Measurements from ENCODE around the gene KSR2. TPM values are rescaled to one million over a fixed set of nuclear protein-coding genes. Genes with fewer than 3 reads are reported as not detected.

The KSR2 gene
- total RNA-seq, 1 experiment from 2014 or later, result 1.3 TPM

GRCh38 chr12:117689857-117690256 lies 278.9 kb downstream of the KSR2 start:
- Histone ChIP-seq H3K4ac (ENCODE audit: low read depth, low read length) (no peak overlapping the region), H2BK120ac (ENCODE audit: low read depth, low read length, poor library complexity, severe bottlenecking) (no peak overlapping the region), H3K18ac (ENCODE audit: insufficient read length, low read depth, low read length) (no peak overlapping the region), H4K5ac (ENCODE audit: insufficient read length, low read depth, low read length) (no peak overlapping the region), H3K23me2 (ENCODE audit: insufficient read length, low read depth, low read length, poor library complexity, severe bottlenecking) (no peaks in the 10 kb centered on the region), H3T11ph (ENCODE audit: low read length) (no peak overlapping the region), H4K8ac (replicated peaks; ENCODE audit: insufficient read length, low read depth, low read length) (no peak overlapping the region), H3K9ac (ENCODE audit: extremely low read depth, insufficient read length, low read length) (no peak overlapping the region), H3K4me1 (ENCODE audit: insufficient read depth, low read length) (peaks cover 3% of the 10 kb centered on the region; the same call in 1 of the 2 replicates), H2BK12ac (ENCODE audit: insufficient read length, low read depth, low read length) (no peak overlapping the region), H3K56ac (ENCODE audit: insufficient read length, low read depth, low read length) (no peak overlapping the region), H3K27me3 (ENCODE audit: insufficient read depth, low read length) (no peaks in the 10 kb centered on the region), H3K79me1 (ENCODE audit: insufficient read depth, low read depth, low read length, poor library complexity, severe bottlenecking) (no peaks in the 10 kb centered on the region), H2BK15ac (ENCODE audit: low read depth, low read length) (no peak overlapping the region), H3K14ac (ENCODE audit: insufficient read depth, low read length) (no peak overlapping the region), H2AFZ (ENCODE audit: low read length) (no peak overlapping the region), H4K20me1 (ENCODE audit: control insufficient read depth, insufficient read depth, insufficient read length) (no peaks in the 10 kb centered on the region), H3K27ac (ENCODE audit: insufficient read length, low read depth, low read length) (no peak overlapping the region), H3K9me3 (ENCODE audit: control insufficient read depth, low read depth, low read length) (no peaks in the 10 kb centered on the region), H2BK20ac (ENCODE audit: low read depth, low read length, poor library complexity, severe bottlenecking) (no peak overlapping the region), H2AK5ac (ENCODE audit: insufficient read length, low read length) (no peak overlapping the region), H2BK5ac (ENCODE audit: insufficient read length, low read length) (no peak overlapping the region), H3K4me2 (ENCODE audit: insufficient read depth, insufficient read length, low read length) (no peak overlapping the region), H4K91ac (ENCODE audit: insufficient read length, low read depth, low read length) (no peak overlapping the region), H3K23ac (ENCODE audit: insufficient read length, low read depth, low read length) (no peak overlapping the region), H3K79me2 (ENCODE audit: insufficient read depth, low read length) (no peaks in the 10 kb centered on the region)
- Mint-ChIP-seq H3K27ac (no peak overlapping the region), H3K36me3 (ENCODE audit: insufficient read depth in 1 of 3, low read depth in 3 of 3) (peaks cover 3 to 7% (median 7%) of the 10 kb centered on the region in 3 experiments; a peak in 5 of 7 replicates), H3K27me3 (ENCODE audit: low read depth) (peaks cover 3% of the 10 kb centered on the region), H3K9me3 (peaks cover 8 to 10% of the 10 kb centered on the region in 2 experiments), H3K4me3 (no peak overlapping the region), H3K4me1 (peaks cover 19 to 22% of the 10 kb centered on the region in 2 experiments)
- TF ChIP-seq, protein P1, sequence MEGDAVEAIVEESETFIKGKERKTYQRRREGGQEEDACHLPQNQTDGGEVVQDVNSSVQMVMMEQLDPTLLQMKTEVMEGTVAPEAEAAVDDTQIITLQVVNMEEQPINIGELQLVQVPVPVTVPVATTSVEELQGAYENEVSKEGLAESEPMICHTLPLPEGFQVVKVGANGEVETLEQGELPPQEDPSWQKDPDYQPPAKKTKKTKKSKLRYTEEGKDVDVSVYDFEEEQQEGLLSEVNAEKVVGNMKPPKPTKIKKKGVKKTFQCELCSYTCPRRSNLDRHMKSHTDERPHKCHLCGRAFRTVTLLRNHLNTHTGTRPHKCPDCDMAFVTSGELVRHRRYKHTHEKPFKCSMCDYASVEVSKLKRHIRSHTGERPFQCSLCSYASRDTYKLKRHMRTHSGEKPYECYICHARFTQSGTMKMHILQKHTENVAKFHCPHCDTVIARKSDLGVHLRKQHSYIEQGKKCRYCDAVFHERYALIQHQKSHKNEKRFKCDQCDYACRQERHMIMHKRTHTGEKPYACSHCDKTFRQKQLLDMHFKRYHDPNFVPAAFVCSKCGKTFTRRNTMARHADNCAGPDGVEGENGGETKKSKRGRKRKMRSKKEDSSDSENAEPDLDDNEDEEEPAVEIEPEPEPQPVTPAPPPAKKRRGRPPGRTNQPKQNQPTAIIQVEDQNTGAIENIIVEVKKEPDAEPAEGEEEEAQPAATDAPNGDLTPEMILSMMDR (conservative IDR thresholded peaks at IDR 0.05), result no peak
- DNase-seq, result no peak
- WGBS (ENCODE audit: extremely low coverage, insufficient read length, low lambda C conversion rate), result no CpG with 5 or more reads among the region's 1 CpG

Data from H9 (cell line).